Measurements from ENCODE around the gene SNX11.

DNA sequence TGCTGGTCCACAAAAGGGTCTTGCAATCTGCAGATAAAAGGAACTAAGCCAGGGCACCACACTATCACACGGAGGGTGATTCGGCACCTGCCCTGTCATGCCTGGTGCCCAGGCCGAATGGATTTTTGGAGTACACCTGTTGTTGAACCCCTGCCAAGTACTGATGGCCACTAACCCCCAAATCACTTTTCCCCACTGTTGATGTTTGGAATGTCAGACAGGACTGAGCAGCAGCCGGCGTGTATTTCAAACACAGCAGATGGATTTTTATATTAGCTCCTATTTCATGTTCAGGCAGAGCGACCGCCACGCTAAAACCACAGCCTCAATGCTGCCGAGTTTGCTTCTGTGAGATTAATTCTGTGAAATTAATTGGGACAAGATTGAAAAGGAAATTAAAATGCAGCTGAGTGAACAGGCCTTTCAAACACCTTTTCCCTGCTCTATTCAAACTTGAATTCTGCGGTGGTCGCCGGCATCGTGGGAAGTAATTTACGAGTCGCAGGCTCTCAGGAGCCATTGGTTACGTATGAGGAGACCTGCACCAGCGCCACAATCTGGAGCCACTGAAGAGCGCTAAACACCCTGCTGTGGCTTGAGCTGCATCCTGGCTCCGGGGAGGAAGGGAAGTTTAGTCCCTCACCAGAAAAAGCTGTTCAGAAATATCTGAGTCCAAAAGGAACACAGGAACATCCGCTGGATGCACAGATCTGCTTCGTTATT, 48.5 kb downstream of the SNX11 start:
- TF ChIP-seq, protein P1, sequence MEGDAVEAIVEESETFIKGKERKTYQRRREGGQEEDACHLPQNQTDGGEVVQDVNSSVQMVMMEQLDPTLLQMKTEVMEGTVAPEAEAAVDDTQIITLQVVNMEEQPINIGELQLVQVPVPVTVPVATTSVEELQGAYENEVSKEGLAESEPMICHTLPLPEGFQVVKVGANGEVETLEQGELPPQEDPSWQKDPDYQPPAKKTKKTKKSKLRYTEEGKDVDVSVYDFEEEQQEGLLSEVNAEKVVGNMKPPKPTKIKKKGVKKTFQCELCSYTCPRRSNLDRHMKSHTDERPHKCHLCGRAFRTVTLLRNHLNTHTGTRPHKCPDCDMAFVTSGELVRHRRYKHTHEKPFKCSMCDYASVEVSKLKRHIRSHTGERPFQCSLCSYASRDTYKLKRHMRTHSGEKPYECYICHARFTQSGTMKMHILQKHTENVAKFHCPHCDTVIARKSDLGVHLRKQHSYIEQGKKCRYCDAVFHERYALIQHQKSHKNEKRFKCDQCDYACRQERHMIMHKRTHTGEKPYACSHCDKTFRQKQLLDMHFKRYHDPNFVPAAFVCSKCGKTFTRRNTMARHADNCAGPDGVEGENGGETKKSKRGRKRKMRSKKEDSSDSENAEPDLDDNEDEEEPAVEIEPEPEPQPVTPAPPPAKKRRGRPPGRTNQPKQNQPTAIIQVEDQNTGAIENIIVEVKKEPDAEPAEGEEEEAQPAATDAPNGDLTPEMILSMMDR (IDR thresholded peaks at IDR 0.05 in 2 of 3, conservative IDR thresholded peaks at IDR 0.05 in 1 of 3; ENCODE audit: insufficient read depth in 2 of 3, low read depth in 1 of 3, low read length in 3 of 3): no peak
- TF ChIP-seq, protein P2, sequence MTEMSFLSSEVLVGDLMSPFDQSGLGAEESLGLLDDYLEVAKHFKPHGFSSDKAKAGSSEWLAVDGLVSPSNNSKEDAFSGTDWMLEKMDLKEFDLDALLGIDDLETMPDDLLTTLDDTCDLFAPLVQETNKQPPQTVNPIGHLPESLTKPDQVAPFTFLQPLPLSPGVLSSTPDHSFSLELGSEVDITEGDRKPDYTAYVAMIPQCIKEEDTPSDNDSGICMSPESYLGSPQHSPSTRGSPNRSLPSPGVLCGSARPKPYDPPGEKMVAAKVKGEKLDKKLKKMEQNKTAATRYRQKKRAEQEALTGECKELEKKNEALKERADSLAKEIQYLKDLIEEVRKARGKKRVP (CRISPR knock-in tag; IDR thresholded peaks at IDR 0.05): no peak
- TF ChIP-seq, protein P3, sequence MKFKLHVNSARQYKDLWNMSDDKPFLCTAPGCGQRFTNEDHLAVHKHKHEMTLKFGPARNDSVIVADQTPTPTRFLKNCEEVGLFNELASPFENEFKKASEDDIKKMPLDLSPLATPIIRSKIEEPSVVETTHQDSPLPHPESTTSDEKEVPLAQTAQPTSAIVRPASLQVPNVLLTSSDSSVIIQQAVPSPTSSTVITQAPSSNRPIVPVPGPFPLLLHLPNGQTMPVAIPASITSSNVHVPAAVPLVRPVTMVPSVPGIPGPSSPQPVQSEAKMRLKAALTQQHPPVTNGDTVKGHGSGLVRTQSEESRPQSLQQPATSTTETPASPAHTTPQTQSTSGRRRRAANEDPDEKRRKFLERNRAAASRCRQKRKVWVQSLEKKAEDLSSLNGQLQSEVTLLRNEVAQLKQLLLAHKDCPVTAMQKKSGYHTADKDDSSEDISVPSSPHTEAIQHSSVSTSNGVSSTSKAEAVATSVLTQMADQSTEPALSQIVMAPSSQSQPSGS (CRISPR knock-in tag; IDR thresholded peaks at IDR 0.05): no peak
- no peak for TF ChIP-seq MGA (IDR thresholded peaks at IDR 0.05)
- no peak for TF ChIP-seq ZSCAN29 (IDR thresholded peaks at IDR 0.05)

All from K562 (cell line).